HG03025 (cell line): ENCODE data around the gene TMEM203.
A peak's percentile ranks its signal among the peaks of the same experiment; 100 is the strongest.
"Not testable (repeated sequence)": the region's sequence is repeated elsewhere in the genome, so short reads cannot be mapped to it uniquely, and the experiment has no call there.

Source experiments
- ATAC-seq: cut with Tn5 transposase; IDR thresholded peaks from one replicate; pipeline ENCODE4 v1.9.1; 2021; ENCODE audit warnings: mild to moderate bottlenecking, moderate library complexity; ENCODE audit not compliant: unreplicated experiment, low FRiP score

TMEM203 gene

DNA sequence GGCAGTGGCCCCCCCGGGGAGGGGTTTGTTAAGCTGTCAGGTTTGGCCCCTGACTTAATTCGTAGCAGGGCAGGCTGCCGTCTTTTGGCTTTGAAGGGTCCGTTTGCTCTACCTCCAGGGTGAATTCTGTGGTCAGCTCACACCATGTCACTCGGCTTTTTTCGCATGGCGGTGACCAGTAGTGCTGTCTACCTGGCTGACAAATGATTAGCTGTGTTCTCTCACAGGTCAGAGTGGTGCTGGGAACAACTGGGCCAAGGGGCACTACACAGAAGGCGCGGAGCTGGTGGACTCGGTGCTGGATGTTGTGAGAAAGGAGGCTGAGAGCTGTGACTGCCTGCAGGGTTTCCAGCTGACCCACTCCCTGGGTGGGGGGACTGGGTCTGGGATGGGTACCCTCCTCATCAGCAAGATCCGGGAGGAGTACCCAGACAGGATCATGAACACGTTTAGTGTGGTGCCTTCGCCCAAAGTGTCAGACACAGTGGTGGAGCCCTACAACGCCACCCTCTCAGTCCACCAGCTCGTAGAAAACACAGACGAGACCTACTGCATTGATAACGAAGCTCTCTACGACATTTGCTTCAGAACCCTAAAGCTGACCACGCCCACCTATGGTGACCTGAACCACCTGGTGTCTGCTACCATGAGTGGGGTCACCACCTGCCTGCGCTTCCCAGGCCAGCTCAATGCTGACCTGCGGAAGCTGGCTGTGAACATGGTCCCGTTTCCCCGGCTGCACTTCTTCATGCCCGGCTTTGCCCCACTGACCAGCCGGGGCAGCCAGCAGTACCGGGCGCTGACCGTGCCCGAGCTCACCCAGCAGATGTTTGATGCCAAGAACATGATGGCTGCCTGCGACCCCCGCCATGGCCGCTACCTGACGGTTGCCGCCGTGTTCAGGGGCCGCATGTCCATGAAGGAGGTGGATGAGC is 37.1 kb upstream of the TMEM203 start:
- no peak for ATAC-seq

DNA sequence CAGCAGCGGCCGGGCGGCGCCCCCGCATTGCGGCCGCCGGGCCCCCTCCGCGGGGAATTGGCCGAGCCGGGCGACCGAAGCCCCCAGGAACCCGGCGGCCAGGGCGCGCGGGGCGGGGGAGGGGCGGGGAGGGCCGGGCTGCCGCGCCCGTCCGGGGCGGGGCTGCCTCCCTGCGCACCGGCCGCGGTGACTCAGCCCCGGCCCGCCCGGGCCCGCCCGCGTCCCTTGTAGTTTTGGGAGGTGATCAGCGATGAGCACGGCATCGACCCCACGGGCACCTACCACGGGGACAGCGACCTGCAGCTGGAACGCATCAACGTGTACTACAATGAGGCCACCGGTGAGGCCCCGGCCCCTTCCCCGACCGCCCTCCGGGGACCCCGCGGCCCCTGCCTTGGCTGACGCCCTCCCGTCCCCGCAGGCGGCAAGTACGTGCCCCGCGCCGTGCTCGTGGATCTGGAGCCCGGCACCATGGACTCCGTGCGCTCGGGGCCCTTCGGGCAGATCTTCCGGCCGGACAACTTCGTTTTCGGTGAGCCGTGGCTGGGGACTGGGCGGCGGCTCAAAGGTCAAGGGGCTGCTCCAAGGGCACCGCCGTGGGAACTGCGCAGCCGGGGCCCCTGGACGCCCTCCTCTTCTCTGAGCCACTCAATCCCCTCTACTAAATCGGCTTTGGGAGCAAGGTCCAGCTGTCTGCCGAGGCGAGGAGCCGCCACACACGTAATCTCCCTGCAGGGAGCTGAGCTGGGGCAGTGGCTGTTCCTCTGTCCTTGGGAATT is 36.2 kb upstream of the TMEM203 start:
- ATAC-seq = peak; percentile 3

DNA sequence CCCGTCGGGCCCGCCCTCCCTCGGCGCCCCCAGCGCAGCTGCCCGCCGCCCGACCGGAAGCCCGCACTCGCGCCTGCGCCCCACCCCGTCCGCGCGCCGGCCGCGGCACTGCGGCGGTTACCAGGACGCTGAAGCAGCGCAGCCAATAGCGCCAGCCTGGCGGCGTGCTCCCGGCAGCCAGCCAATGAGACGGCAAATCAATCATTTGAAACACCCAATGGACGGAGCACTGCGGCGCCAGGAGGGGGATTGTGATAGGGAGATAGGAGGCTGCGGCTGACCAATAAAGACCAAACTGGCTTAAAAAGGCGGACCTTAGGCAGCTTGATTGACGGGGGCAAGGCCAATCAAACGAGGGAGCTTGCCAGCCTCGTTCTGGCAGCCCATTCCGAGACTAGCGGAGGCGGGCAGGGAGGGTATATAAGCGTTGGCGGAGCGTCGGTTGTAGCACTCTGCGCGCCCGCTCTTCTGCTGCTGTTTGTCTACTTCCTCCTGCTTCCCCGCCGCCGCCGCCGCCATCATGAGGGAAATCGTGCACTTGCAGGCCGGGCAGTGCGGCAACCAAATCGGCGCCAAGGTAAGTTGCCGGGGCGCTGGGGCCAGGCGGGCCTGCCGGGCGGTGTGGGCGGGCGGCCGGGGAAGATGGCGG is 35.5 kb upstream of the TMEM203 start, which contains the start of gene TUBB4B:
TSS of gene TUBB4B (plus strand) at position 447 of the 649 bp plus-strand sequence. CDS start at position 521, 74 bp downstream.
- ATAC-seq = peak; percentile 70

DNA sequence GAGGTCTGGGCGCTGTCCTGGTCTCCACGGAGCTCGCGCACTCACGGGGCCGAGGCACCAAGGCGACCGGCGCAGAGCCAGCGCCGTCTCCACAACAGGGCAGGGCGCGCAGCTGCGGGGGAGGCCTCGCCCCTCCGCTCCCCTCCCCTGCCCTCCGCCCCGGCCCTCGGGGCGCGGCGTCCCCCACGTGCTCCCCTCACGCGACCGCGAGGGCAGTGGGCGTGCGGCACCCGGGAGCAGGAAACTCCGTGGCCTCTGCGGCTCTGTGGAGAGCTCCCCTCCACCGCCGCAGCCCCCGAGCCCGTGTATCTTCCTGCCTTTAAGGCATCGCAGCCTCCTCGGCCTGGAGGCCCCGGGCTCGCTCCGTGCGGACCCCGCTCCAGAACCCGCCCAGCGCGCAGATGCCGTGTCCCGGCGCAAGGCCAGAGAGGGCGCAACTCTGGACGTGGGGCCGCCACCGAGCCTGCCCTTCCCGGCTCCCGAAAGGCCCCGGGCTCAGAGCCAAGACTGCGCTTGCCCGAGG is 34.9 kb upstream of the TMEM203 start:
- ATAC-seq = peak; percentile 25

DNA sequence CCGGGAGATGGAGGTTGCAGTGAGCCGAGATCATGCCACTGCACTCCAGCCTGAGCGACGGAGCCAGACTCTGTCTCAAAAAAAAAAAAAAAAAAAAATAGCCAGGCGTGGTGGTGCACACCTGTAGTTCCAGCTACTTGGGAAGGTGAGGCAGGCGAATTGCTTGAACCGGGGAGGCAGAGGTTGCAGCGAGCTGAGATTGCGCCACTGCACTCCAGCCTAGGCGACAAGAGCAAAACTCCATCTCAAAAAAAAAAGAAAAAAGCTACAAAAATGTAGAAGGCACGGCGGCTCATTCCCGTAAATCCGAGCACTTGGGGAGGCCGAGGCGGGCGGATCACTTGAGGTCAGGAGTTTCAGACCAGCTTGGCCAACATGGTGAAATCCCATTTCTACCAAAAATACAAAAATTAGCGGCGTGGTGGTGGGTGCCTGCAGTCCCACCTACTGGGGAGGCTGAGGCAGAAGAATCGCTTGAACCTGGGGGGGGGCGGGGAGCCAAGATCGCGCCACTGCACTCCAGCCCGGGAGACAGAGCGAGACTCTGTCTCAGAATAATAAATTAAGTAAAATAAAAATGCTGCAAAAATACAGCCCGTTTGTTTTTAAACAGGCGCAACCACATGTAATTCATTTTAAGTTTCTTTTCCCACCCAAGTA is 34.2 kb upstream of the TMEM203 start:
- ATAC-seq = not testable (repeated sequence)

DNA sequence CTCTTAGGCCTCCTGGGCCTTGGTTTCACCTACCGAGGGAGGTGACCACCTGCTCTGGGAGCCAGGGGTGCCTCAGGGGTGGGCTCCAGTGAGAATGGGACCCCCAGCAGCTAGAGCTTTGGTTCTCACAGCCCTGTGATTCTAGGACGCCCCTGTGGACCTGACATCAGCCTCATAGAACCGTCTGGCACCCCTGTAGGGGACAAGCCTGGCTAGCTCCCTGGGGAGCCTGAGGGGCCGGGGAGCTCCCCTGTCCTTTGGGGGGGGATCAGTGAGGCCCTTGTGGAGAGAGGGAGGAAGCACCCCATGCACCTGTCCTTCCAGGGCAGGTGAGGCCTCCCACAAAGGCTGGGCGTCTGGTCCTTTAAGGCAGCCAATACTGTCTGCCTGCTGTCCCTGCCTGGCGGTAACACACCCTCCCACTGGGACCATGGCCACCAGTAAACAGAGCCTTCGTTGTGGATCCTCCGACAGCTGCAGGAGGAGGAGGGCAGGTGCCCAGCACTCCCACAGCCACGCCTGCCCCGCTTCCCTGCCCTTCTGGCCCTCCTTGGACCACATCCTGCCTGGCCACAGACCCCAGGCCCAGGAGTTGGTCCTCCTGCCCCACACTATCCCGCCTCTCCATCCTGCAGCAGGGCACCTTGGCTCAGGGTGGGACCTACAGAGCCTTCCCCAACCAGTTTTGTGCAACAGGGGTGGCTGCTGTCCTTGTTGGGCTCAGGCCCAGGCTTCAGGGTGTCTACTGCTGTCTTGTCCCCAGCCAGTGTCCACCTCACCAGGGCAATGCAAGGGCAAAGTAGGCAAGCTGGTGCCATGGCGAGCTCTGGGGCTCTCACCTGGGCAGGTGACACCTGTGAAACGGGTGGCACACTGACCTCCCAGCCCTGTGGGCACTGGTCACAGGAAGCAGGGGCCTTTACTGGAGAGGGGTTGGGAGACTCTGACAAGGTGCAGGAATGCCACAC is 32.6 kb upstream of the TMEM203 start:
- ATAC-seq = no peak

DNA sequence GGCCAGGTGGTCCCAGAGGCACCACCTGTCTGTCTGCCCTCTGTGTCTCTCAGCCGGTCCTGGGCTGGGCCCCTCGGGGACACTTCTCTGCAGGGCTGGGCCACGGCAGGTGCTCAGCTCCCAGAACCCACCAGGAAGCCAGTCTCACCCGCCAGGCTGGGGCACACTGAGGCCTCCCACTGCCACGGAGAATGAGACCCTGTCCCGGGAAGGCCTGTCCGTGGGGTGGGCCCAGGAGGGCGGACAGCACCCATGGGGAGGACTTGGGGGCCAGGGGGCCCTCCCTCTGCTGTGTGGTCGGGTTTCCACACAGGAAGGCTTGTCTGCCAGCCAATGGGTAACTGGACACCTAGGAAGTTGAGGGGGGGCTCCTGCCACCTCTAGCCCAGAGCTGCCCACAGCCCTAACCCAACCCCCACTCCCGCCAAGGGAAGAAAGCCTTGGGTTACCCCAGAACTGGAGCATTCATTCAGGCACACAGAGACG is 31.5 kb upstream of the TMEM203 start:
- no peak for ATAC-seq

DNA sequence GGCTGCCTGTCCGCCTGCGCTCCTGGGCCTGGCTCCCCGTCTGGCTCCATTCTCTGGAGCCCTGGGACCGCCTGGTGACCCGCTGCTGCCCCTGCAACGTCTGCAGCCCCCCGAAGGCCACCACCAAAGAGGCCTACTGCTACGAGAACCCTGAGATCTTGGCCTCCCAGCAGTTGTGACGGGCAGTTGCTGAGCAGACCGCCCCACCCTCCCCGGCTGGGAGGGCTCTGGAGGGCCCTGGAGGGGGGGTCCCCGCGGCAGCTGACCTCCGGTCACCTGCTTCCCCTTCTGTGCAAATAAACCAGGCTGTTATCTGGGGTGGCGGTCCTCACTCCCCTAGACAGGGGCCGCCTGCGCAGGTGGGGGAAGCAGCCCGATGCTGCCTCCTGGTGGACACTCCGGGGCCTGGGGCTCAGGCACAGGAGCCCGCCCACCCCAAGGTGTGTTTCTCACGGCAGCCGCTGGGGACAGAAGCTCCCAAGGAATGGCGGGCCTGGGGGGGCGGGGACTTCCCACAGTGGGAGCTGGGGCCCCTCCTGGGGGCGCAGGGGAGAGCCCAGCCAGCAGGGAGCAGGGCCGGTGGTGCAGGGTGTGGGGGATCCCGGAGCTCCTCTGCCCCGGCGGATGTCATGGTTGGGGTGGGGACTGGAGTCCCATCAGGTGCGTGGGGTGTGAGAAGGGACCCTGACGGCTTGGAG is 30.9 kb upstream of the TMEM203 start:
- ATAC-seq = no peak

DNA sequence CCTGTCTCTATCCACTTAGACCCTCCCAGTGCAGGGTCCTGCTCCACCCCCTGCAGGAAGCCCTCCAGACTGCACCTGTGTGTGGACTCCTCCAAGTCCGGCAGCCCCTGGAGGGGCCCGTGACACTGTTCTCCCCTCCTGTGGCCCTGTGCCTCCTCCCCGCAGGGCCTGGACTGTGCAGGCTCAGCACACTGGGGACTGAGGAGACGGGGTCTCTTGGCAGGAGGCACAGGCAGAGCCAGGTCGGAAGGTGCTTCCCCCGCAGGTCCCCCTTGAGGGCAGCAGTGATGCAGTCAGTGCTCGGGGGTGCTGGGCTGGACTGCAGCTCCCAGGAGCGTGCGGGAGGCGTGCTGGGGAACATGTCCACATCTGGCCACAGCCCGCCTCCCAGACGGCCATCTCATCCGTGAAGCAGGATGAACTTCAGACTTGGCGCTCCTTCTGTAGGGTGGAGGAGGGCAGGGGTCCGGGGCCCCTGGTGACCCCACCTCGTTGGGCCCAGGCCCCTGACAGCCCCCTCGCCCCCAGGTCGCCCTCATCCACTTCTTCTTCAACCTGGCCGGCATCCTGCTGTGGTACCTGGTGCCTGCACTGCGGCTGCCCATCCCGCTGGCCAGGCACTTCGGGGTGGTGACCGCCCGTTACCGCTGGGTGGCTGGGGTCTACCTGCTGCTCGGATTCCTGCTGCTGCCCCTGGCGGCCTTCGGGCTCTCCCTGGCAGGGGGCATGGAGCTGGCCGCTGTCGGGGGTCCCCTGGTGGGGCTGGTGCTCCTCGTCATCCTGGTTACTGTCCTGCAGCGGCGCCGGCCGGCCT is 30.2 kb upstream of the TMEM203 start:
- no peak for ATAC-seq

DNA sequence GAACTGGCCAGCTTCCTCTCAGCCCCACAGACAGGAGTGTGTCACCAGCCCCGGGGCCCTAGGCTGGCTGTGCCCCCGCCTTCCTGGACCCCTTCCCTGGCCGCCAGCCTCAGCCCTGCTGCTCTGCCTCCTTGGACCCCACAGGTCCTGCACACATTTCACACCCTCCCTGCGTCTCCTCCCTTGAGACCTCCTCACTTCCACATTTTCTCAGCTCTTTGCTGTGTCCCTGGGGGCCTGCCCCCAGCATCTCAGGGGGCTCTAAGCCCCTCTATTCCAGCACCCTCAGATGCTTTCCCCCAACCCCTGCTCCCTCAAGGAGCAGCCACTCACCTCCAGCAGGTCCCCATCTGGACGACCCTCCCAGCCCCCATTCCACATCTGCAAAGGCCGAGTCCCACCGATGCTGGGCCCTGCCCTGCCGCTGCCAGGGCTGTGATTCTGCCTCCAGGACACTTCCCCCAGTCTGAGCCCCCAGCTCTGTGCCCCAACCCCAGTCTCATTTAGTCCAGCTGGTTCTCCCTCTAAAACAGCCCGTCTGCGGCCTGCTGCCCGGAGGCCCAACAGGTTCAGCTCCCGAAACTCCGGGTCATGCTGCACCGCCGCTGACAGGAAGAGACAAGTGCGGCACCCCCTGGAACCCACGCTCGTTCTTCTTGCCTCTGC is 29.4 kb upstream of the TMEM203 start:
- no peak for ATAC-seq

DNA sequence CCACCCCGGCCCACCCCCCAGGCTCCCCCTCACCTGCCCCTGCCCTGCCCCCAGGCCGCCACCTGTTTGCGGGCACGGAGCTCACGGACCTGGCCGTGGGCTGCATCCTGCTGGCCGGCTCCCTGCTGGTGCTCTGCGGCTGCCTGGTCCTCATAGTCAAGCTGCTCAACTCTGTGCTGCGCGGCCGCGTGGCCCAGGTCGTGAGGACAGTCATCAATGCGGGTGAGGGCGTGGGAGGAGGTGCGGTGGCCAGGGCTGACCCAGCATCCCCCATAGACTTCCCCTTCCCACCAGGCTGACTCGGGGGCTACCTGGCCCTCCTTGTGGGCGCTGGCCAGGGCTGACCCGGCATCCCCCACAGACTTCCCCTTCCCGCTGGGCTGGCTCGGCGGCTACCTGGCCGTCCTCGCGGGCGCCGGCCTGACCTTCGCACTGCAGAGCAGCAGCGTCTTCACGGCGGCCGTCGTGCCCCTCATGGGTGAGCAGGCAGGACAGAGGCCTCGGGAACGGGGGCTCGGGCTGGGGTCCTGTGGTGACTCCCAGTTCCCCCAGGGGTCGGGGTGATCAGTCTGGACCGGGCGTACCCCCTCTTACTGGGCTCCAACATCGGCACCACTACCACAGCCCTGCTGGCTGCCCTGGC is 28.7 kb upstream of the TMEM203 start:
- ATAC-seq = no peak

DNA sequence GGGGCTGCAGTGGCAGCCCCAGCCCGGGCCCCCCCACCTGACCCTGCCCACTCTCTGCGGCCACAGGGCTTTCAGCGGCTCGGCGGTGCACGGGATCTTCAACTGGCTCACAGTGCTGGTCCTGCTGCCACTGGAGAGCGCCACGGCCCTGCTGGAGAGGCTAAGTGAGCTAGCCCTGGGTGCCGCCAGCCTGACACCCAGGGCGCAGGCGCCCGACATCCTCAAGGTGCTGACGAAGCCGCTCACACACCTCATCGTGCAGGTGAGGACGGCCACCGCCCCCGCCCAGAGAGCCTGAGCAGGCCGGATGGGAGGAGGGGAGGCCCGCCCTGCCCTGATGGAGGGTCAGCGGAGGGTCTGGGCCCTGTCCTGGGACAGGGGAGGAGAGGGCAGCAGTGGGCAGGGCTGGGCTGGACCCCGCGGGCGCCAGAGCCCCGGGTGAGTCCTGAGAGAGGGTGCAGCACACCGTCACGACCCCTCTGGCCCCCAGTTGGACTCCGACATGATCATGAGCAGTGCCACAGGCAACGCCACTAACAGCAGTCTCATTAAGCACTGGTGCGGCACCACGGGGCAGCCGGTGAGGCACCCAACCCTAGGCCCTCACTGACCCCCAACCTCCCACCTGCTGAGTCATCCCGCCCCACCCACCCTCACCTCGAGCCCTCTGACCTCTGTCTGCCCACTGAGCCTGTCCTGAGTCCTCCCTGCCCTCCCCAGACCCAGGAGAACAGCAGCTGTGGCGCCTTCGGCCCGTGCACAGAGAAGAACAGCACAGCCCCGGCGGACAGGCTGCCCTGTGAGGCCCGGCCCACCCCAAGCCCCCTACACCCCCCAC is 27.9 kb upstream of the TMEM203 start:
- ATAC-seq = no peak

DNA sequence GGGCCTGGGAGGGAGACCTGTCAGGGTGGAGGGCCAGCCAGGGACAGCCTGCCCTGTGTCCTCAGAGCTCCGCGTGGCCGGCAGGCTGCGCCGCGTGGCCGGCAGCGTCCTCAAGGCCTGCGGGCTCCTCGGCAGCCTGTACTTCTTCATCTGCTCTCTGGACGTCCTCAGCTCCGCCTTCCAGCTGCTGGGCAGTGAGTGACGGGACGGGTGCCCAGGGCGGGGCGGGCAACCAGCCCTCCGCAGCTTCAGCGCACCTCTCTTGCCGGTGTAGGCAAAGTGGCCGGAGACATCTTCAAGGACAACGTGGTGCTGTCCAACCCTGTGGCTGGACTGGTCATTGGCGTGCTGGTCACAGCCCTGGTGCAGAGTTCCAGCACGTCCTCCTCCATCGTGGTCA is 27.1 kb upstream of the TMEM203 start:
- no peak for ATAC-seq

DNA sequence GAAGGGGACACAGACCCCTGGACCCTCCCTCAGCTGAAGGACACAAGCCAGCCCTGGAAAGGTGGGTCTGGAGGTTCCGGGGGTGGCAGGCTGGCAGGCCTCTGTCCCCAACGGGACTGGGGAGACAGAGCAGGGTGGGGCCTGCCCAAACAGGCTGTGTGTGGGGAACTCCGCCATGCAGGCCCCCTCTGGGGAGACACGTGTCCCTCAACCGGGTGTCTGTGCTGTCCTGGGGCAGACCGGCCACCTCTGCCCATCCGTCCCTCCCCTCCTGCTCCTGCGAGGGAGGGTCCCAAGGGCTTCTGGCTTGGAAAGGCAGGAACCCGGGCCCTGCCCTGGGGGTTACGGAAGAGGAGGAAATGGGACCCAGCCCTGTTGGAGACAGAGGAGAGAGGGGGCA is 26.7 kb upstream of the TMEM203 start:
- ATAC-seq = no peak

DNA sequence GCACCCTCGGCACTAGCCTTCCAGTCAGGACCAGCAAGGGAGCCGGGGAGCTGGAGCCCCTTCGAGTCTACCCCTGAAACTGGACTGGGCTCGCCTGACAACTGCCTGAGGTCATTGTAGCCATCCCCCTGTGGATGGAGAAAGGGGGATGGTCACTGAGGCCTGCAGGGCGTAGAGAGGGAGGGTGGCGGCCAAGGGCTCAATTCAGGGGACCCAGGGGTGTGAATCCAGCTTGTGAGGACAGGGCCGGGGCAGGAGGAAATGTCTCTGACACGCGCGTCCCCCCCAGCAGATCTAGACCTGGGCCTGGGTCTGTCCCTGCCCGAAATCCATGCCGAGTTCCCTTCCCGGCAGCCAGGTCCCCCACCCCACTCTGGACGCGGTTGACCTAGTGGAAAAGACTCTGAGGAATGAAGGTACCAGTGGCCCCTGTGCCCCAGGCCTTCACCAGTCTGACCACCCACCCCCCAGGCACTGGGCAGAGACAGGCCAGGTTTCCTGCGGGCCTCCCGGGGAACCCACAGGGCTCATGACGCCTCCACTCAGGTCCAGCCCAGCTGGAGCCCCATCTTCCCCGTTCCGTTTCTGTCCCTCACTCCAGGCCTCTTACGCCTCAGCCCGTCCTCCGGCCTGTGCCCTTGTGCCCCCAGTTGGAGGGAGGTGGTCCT is 26.1 kb upstream of the TMEM203 start:
- ATAC-seq = no peak
